NB4 (cell line): Measurements from ENCODE around the gene TJP1.

Experiments used
- CTCF ChIP-seq: IDR thresholded peaks from one replicate; pipeline ENCODE4 v1.5.1; 2012; ENCODE audit warnings: low read depth, low read length
- MYC ChIP-seq: IDR thresholded peaks from 2 replicates; pipeline ENCODE4 v1.6.1; 2011; ENCODE audit warnings: low read depth, low read length
- POLR2A ChIP-seq: IDR thresholded peaks from 2 replicates; pipeline ENCODE4 v1.6.1; 2011; ENCODE audit warnings: mild to moderate bottlenecking; ENCODE audit not compliant: insufficient read length; ENCODE audit errors: extremely low read depth

- no peak for TF ChIP-seq CTCF
- no peak for TF ChIP-seq POLR2A
- no peak for TF ChIP-seq MYC
Measured at GRCh38 chr15:29821416-29822099, 710 bp downstream of the TJP1 start.
